ENCODE results near the gene BLM.
A peak's percentile ranks its signal among the peaks of the same experiment; 100 is the strongest.

BLM gene

GRCh38 chr15:90855139-90855538 is 138.0 kb downstream of the BLM start:
- no peak for TF ChIP-seq GATA3 (IDR thresholded peaks at IDR 0.05; ENCODE audit: low read depth, low read length)
- TF ChIP-seq GATA2 (IDR thresholded peaks at IDR 0.05; ENCODE audit: low read depth, low read length) = no peak

DNA sequence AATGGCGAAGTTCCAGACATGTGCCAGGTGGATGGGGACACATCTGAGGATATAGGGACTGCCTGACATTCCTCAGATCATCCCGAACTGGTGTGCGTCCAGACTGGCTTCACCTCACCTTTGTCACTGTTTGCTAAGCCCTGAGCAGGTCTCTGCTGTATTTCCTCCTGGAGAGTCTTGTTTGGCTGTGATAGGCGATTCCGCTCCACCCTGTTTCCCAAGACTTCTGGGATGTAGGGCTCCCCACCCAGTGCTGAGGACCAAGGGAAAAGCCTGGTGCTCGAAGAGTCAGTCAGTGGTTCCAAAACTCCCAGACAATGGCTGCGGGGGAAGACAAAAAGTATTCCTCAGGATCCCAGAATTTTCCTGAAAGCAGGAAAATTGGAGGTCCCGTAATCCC is 140.2 kb downstream of the BLM start:
- TF ChIP-seq GATA3 (IDR thresholded peaks at IDR 0.05; ENCODE audit: low read depth, low read length) (no peak), GATA2 (IDR thresholded peaks at IDR 0.05; ENCODE audit: low read depth, low read length) (no peak)

DNA sequence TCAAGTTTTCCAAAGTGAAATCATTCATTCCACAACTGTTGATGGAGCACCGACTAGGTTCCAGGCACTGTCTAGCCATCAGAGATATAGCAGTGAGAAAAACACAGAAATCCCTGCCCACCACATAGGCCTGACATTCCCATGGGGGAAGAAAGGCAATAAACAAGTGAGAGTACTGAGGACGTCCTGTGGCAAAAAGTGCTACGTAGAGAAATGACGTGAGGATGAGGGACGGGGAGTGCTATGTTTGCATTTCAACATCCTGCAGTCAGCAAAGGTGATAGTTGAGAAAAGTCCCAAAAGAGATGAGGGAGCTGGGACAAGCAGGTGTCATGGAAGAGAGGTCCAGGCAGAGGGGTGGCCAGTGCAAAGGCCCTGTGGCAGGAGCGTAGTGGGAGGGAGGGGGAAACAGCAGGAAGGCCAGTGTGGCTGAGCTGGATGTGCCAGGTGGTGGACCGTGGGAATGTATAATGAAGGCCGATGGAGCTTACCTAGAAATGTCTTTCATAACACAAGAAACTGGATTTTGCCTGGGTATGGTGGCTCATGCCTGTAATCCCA is 140.8 kb downstream of the BLM start:
- TF ChIP-seq GATA3 (IDR thresholded peaks at IDR 0.05; ENCODE audit: low read depth, low read length) (no peak), GATA2 (IDR thresholded peaks at IDR 0.05; ENCODE audit: low read depth, low read length) (no peak)

DNA sequence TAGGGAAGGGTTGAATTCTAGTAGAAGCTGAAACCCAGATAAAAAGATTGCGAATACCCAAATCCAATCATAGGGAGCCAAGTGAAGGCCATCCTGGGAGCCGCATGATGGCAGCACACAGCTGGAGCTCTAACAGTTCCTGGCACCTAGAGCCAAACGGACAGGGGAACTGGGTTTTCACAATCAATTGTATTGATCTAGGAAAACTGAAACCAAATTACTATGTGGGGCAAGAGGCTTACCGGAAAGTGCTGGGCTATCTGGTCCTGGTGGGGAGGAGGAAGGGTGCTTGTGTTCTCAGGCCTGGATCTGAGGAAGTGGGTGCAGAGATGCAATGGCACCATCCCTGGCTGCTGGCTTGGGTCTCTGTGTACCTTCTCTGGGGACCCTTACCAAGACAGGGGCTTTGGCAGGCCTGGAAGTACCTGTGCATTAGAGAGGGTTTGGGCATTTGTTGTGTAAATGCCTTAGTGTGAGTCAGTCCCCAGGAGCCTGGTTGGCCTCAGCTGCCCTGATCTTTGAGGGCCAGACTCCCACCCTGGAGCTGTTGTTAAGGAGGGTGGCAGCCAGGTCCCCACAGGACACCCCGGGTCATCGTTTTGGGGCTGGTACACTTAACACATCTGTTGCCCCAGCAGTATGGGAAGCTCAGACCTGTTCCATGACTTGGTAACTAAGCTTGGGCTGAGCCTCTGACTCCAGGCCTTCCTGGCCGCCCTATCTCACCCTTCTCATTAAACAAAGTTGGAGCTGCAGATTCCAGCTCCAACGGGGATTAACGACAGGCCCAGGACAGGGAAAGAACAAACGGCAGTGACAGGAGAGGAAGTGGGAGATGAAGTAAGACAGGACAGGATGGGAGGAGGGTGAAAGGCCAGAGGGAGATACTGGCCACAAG is 142.3 kb downstream of the BLM start:
- TF ChIP-seq GATA2 (IDR thresholded peaks at IDR 0.05; ENCODE audit: low read depth, low read length) (no peak), GATA3 (IDR thresholded peaks at IDR 0.05; ENCODE audit: low read depth, low read length) (no peak)

- TF ChIP-seq GATA3 (IDR thresholded peaks at IDR 0.05; ENCODE audit: low read depth, low read length) (no peak), GATA2 (IDR thresholded peaks at IDR 0.05; ENCODE audit: low read depth, low read length) (peak; percentile 41; the same call in 1 of the 2 replicates)
Measured at GRCh38 chr15:90860450-90860849, 143.3 kb downstream of the BLM start.

DNA sequence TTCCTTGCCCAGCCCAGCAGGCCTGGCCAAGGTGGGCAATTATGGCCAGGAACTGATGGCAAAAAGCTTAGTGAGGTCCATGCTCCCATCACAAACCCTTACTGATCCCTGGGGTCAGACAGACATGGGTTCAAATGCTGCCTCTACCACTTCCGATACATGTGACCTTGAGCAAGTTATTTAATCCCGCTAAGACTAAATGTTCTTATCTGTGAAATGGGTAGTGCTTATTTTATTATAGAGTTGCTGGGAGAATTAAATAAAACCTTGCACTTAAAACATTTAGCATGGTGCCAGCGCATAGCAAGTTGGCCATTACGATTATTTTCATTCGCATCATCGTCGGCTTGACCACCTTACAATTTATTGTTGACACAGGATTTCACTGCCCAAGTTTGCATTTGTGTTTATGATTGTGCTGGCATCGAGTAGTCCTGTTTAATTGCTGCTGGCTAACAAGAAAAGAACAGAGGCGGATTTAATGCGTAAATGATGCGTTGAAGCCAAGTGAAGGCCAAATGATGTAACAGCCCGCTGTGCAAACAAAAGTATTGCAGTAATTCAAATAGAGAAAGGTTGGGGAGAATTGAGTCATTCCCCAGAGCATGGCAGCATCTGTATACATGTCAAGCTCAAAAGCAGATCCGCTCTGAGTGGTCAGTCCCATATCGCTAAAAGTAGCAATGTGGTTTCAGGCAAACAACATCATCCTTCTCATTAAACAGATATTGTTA is 144.0 kb downstream of the BLM start:
- TF ChIP-seq GATA3 (IDR thresholded peaks at IDR 0.05; ENCODE audit: low read depth, low read length) (no peak), GATA2 (IDR thresholded peaks at IDR 0.05; ENCODE audit: low read depth, low read length) (no peak)

- no peak for TF ChIP-seq GATA3 (IDR thresholded peaks at IDR 0.05; ENCODE audit: low read depth, low read length)
- TF ChIP-seq GATA2 (IDR thresholded peaks at IDR 0.05; ENCODE audit: low read depth, low read length) = no peak
Measured at GRCh38 chr15:90862487-90862886, 145.3 kb downstream of the BLM start.

DNA sequence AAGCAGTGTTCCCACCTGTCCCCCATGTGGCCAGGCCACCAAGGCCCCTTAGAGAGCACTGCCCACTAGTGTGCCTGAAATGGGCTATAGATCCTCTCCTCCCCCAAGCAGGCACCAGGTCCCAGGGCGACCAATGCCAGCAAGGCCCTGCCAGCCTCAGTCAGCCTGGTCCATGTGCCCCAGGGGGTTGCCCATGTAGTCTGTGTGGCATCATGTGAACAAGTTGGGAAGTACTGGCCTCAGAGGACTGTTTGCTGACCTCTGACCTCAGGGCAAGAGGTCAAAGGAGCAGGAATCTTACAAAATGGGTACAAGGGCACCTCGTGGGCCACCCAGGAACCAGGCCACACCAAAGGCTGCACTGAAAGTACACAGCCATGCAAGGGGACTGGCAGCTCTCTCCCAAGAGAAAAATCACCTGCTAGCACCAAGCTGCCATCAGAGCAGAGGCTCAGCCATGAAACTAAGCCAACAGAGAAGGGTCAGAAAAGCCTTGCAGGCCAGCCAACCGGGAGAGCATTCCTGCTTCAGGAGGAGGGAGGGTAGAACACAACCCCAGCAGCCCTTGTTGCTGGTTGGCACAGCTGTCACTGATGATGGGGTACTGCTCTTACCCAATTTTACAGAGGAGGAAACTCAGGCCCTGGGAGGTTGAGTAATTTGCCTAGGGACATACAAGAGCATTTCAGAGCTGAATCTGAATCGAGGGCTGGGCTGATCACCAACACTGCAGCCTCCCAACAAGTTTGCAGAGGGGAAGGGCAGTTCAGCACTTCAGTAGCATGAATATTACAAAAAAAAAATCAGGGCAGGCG is 146.0 kb downstream of the BLM start:
- TF ChIP-seq GATA3 (IDR thresholded peaks at IDR 0.05; ENCODE audit: low read depth, low read length) (no peak), GATA2 (IDR thresholded peaks at IDR 0.05; ENCODE audit: low read depth, low read length) (no peak)

DNA sequence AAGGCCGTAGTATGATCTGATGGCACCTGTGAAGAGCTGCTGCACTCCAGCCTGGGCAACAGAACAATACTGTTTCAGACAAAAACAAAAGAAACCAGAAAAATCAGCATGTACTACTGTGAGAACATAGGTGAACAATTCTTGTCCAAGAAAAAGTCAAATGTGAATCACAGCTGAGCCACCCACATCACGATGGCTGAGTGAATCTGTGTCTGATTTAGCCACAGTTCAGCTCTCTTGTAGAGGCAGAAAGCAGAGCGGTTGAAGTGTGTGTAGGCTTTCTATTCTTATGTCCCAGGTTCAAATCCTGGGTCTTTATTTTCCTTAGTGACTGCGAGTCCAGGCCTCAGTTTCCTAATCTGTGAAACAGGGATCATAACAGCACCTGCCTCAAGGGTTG is 146.8 kb downstream of the BLM start:
- TF ChIP-seq GATA2 (IDR thresholded peaks at IDR 0.05; ENCODE audit: low read depth, low read length) (no peak), GATA3 (IDR thresholded peaks at IDR 0.05; ENCODE audit: low read depth, low read length) (no peak)

DNA sequence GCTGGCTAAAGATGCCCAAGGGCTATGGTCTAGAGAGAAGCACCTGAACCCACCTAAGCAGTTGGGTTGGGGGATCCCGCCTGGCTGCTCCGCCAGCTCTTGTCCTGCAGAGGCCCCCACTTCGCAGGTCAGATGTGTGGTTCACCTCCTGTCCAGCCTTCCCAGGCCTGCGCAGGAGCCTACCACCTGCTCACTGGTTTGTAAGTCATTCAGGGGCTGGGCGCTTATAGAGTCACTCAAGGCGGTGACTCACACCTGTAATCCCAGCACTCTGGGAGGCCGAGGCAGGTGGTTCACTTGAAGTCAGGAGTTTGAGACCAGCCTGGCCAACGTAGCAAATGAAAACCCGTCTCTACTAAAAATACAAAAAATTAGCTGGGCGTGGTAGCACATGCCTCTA is 147.4 kb downstream of the BLM start:
- TF ChIP-seq GATA2 (IDR thresholded peaks at IDR 0.05; ENCODE audit: low read depth, low read length) (no peak), GATA3 (IDR thresholded peaks at IDR 0.05; ENCODE audit: low read depth, low read length) (no peak)

DNA sequence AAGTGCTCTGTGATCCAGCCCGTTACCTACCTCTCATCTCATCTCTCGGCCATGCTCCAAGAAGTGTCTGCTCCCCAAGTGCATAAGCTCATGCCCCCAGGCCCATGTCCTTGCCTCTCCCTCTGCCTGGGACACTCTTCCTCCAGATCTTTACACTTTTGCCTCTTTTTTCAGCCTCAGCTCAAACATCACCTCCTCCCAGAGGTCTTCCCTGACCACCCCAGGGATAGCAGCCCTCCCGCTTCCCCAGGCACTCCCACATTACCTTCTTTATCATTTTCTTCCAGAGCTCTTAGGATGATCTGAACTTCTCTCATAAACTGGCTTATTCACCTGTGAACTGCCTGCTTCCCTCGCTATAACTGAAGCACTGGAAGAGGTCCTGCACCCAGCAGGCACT is 148.6 kb downstream of the BLM start:
- no peak for TF ChIP-seq GATA3 (IDR thresholded peaks at IDR 0.05; ENCODE audit: low read depth, low read length)
- no peak for TF ChIP-seq GATA2 (IDR thresholded peaks at IDR 0.05; ENCODE audit: low read depth, low read length)

All from SH-SY5Y (cell line).